22Rv1 (cell line): ENCODE measurements around the gene MBD1.

Experiments used
- H3K27ac ChIP-seq: fragments of 450-650 bp; 2 replicates; pipeline ENCODE4 v1.5.1; 2017
- ZFX ChIP-seq: fragments of 450-650 bp; IDR thresholded peaks from 2 replicates; pipeline ENCODE4 v1.6.1; 2017; ENCODE audit warnings: antibody characterized with exemption, borderline replicate concordance
- TF ChIP-seq, protein P1 (sequence below): fragments of 450-650 bp; IDR thresholded peaks from 2 replicates; pipeline ENCODE4 v1.5.1; 2017; ENCODE audit warnings: mild to moderate bottlenecking

MBD1 gene

DNA sequence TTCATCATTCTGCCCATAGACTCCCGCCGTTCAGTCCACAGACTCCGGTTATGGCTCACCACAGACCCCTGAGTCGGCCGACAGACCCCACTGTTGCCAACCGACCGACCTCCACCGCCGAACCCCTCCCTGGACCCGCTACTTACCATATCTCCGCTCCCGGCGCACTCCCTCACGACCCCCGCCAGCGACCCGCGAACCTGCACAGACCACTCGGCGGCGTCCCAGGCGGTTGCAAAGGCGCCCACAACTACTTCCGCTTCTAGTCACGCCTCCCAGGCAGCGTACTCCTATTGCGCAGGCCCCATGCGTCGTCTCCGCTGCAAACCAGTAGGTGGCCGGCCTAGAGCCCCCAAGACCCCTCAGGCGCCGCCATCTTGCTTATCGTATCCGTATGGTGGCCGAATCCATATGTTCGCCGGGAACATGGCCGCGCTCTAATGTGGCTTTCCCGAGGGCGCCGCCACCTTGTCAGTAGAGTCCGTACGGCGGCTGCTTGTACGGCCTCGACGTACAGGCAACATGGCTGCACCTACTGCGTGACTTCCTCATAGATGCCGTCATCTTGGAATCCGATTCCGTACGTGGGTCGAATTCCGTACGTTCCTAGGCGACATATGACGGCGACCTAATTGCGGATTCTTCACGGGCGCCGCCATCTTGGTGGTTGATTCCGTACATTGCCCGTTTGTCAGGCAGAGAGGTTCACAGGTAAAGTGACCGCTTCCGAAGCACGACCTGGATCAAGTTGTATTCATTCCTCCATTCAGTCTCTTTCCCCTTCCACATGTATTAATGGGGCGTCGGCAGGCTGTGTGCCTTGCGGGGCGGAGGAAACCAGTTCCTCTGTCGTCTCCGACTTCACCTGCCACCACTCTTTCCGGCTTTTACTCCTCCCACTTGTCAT lies 6.4 kb upstream of the MBD1 start, which contains the start of gene CXXC1:
CXXC1 (minus strand) TSS at position 252 of the 907 bp plus-strand sequence; CDS start at position 149, 103 bp downstream.
- TF ChIP-seq, protein P1, sequence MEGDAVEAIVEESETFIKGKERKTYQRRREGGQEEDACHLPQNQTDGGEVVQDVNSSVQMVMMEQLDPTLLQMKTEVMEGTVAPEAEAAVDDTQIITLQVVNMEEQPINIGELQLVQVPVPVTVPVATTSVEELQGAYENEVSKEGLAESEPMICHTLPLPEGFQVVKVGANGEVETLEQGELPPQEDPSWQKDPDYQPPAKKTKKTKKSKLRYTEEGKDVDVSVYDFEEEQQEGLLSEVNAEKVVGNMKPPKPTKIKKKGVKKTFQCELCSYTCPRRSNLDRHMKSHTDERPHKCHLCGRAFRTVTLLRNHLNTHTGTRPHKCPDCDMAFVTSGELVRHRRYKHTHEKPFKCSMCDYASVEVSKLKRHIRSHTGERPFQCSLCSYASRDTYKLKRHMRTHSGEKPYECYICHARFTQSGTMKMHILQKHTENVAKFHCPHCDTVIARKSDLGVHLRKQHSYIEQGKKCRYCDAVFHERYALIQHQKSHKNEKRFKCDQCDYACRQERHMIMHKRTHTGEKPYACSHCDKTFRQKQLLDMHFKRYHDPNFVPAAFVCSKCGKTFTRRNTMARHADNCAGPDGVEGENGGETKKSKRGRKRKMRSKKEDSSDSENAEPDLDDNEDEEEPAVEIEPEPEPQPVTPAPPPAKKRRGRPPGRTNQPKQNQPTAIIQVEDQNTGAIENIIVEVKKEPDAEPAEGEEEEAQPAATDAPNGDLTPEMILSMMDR, result peak; percentile 61
- TF ChIP-seq ZFX, result no peak
- H3K27ac ChIP-seq, result peak within 1 kb of the TSS; percentile 83

GRCh38 chr18:50287028-50287440 lies 5.7 kb upstream of the MBD1 start:
- peak overlapping the region; percentile 83 for H3K27ac ChIP-seq
- TF ChIP-seq, protein P1, result no peak
- no peak for TF ChIP-seq ZFX

DNA sequence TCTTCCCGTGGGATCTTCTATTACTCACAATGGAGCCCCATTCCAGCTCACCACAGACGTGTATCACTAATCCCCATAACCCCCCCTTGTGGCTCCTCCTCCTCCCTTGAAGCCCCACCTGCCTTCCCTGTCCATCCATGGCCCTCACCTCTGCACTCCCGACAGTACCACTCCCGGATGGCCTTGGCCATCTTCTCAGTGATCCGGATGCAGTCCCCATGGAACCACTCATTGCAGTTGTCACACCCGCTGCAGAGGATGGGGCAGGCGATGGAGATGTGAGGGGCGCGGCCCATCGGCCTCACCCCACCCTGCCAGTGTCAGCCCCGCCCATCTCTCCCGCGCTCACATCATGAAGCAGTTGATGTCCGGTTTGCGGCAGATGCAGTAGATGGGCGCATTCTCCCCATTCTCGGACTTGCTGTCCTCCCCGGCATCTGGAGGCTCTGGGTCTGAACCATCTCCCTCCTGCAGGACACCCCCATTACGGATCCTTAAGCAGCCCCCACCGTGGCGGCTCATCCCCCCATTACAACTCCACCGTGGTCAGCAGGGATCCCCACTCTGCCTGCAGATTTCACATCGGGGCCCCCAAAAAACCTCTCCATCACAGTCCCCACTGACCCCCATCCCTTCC lies 5.2 kb upstream of the MBD1 start:
- TF ChIP-seq, protein P1, result no peak
- no peak for TF ChIP-seq ZFX
- peak overlapping the region; percentile 83 for H3K27ac ChIP-seq

- no peak for TF ChIP-seq ZFX
- TF ChIP-seq, protein P1, result no peak
- H3K27ac ChIP-seq, result no peak overlapping the region
Observed at GRCh38 chr18:50285631-50286321, 4.5 kb upstream of the MBD1 start.

GRCh38 chr18:50285071-50285470 lies 3.7 kb upstream of the MBD1 start:
- no peak overlapping the region for H3K27ac ChIP-seq
- TF ChIP-seq, protein P1, result no peak
- no peak for TF ChIP-seq ZFX

- H3K27ac ChIP-seq, result no peak overlapping the region
- TF ChIP-seq, protein P1, result no peak
- TF ChIP-seq ZFX, result no peak
Observed at GRCh38 chr18:50284255-50284885, 3.0 kb upstream of the MBD1 start.
